Chondrocyte (in vitro differentiated cells): ENCODE data around the gene BAG2. TPM values are rescaled to one million over a fixed set of nuclear protein-coding genes. Genes with fewer than 3 reads are reported as not detected.

Source experiments
- DNase-seq: peaks from one replicate; pipeline ENCODE4 v3.0.0; 2021; ENCODE audit warnings: mixed read lengths, low spot score
- H3K27ac Mint-ChIP-seq: one replicate; pipeline ENCODE4 v1.8.0; 2021; ENCODE audit warnings: mild to moderate bottlenecking, moderate library complexity, mixed read lengths; ENCODE audit not compliant: unreplicated experiment
- H3K27me3 Mint-ChIP-seq: 2 replicates; pipeline ENCODE4 v1.8.0; 2021; ENCODE audit warnings: low read depth, mixed read lengths
- H3K36me3 Mint-ChIP-seq: 2 replicates; pipeline ENCODE4 v1.8.0; 2021; ENCODE audit warnings: low read depth, mixed read lengths
- H3K4me1 Mint-ChIP-seq: 2 replicates; pipeline ENCODE4 v1.8.0; 2021; ENCODE audit warnings: low read depth, mild to moderate bottlenecking, mixed read lengths
- H3K4me3 Mint-ChIP-seq: one replicate; pipeline ENCODE4 v1.8.0; 2021; ENCODE audit warnings: mild to moderate bottlenecking, moderate library complexity, mixed read lengths; ENCODE audit not compliant: unreplicated experiment
- H3K9me3 Mint-ChIP-seq: 2 replicates; pipeline ENCODE4 v1.8.0; 2021; ENCODE audit warnings: low read depth, mixed read lengths
- CTCF ChIP-seq: fragments of 200-600 bp; sonication (generic); IDR thresholded peaks from 2 replicates; pipeline ENCODE4 v1.5.0; 2021; ENCODE audit warnings: antibody characterized with exemption, mild to moderate bottlenecking, moderate library complexity
- total RNA-seq: library from RNA; stranded (reverse); gene quantifications from 3 replicates; pipeline ENCODE4 v1.2.1, GENCODE V29; 2021

Gene BAG2
- total RNA-seq, 1 donor from 2014 or later, result 12.1 TPM

DNA sequence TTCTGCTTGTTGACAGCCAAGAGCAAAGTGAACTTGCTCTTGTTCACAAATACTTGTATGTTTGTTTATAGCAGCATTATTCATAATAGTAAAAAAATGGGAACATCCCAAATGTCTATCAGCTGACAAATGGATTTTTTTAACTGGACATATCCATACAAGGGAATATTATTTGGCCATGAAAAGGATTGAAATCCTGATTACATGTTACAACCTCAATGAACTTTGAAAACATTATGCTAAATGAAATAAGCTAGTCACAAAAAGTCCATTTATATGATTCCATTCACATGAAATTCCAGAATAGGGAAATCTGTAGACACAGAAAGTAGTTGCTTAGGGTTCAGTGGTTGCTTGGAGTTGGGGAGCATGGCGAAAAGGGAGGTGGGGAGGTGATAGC lies 28.4 kb upstream of the BAG2 start:
- TF ChIP-seq CTCF, result no peak
- no peak overlapping the region for H3K27ac Mint-ChIP-seq
- H3K9me3 Mint-ChIP-seq, result no peaks in the 10 kb centered on the region
- no peak overlapping the region for H3K4me3 Mint-ChIP-seq
- peaks cover 28% of the 10 kb centered on the region for H3K36me3 Mint-ChIP-seq
- no peaks in the 10 kb centered on the region for H3K27me3 Mint-ChIP-seq
- H3K4me1 Mint-ChIP-seq, result peaks cover 4% of the 10 kb centered on the region
- no peak for DNase-seq

DNA sequence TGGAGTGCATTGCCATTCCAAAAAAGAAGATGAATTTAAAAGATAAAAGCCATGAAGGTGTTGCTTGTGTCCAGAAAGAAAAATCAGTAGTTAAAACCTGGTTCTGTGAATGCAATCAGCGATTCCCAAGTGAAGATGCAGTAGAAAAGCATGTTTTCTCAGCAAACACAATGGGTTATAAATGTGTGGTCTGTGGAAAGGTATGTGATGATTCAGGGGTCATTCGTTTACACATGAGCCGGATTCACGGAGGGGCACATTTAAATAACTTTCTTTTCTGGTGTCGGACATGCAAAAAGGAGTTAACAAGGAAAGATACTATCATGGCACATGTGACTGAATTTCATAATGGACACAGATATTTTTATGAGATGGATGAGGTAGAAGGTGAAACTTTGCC lies 24.7 kb upstream of the BAG2 start:
- H3K4me3 Mint-ChIP-seq, result no peak overlapping the region
- TF ChIP-seq CTCF, result no peak
- no peaks in the 10 kb centered on the region for H3K9me3 Mint-ChIP-seq
- peaks cover 4% of the 10 kb centered on the region for H3K4me1 Mint-ChIP-seq
- peak overlapping the region; percentile 28 for H3K27ac Mint-ChIP-seq
- no peak for DNase-seq
- no peaks in the 10 kb centered on the region for H3K27me3 Mint-ChIP-seq
- H3K36me3 Mint-ChIP-seq, result peaks cover 27% of the 10 kb centered on the region

- Mint-ChIP-seq H3K27ac (no peak overlapping the region), H3K27me3 (no peaks in the 10 kb centered on the region), H3K4me3 (no peak overlapping the region), H3K4me1 (peaks cover 4% of the 10 kb centered on the region), H3K36me3 (peaks cover 26% of the 10 kb centered on the region), H3K9me3 (no peaks in the 10 kb centered on the region)
- no peak for TF ChIP-seq CTCF
- no peak for DNase-seq
Measured at GRCh38 chr6:57147955-57148858, 23.9 kb upstream of the BAG2 start.

DNA sequence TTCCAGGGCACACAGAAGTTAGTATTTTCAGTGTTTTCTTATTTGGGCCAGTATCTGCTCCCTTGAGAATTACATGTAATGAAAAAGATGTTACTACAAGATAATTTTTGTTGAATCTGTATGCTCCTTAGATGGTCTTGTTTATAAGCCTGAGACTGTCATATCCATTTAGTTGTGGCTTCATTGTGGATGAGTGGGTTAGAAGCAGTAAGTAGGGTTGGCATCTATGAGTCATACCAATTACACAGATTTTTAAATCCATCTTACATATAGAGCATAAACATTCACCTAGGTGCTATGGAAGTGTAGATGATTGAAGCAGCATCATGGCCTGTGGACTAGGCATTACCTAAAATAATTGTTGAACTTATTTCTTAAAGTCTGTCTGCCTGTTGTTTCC lies 13.5 kb upstream of the BAG2 start:
- no peak for DNase-seq
- Mint-ChIP-seq H3K4me3 (no peak overlapping the region), H3K9me3 (no peaks in the 10 kb centered on the region), H3K27ac (no peak overlapping the region), H3K36me3 (peaks cover 11% of the 10 kb centered on the region), H3K4me1 (peaks cover 18% of the 10 kb centered on the region), H3K27me3 (no peaks in the 10 kb centered on the region)
- TF ChIP-seq CTCF, result no peak

DNA sequence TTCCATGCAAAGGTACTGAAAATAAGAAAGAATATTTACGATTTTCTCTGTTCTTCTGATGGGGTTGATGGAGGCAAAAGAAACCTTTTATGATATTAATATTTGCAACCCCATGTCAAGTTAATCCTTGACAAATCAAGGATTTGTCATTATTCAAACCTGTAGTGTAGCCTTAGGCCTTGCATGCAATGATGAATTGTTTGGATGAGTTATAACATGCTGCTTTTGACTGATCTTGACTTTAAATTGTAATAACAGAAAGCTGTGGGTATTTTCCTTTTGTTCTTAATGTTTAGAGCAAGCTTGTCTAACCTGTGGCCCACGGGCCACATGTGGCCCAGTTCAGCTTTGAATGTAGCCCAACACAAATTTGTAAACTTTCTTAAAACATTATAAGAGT lies 13.0 kb upstream of the BAG2 start:
- Mint-ChIP-seq H3K27ac (no peak overlapping the region), H3K9me3 (no peaks in the 10 kb centered on the region), H3K4me1 (peaks cover 18% of the 10 kb centered on the region), H3K4me3 (no peak overlapping the region), H3K27me3 (no peaks in the 10 kb centered on the region), H3K36me3 (peaks cover 12% of the 10 kb centered on the region)
- no peak for DNase-seq
- TF ChIP-seq CTCF, result no peak
